GM21619 (cell line): ENCODE data around the gene LCE2D.

Experiments used
- ATAC-seq: cut with Tn5 transposase; IDR thresholded peaks from one replicate; pipeline ENCODE4 v1.9.1; 2021; ENCODE audit not compliant: unreplicated experiment

LCE2D gene

GRCh38 chr1:152697701-152698600 is 34.8 kb downstream of the LCE2D start, which contains the start of gene LCE2A:
TSS of gene LCE2A (plus strand) at chr1:152698345. CDS start at chr1:152698902, 557 bp downstream.
- ATAC-seq, result no peak

DNA sequence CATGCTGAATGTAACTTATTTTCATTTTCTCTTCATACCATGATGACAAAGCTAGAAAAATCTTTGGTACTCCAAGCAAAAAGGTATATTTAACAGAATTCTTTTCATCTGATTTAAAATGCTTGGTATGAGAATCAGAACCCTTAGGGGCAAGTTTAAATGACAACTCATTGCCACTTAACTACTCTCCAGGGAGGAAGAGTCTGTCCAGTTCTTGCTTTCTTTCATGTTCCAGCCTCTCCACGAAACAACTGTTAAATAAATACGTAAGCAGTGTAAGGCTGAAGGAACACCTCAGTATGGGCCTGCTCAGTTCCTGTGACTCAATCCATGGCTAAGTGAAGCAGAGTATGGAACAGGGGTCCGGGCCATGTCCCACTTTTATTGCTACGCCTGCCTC is 36.6 kb downstream of the LCE2D start:
- ATAC-seq, result no peak

- ATAC-seq, result no peak
Observed at GRCh38 chr1:152707860-152708259, 44.7 kb downstream of the LCE2D start, which contains the start of gene LCE4A. TSS of gene LCE4A (plus strand) at chr1:152708160. CDS start at chr1:152709076, 916 bp downstream.
